Measurements from ENCODE around the gene DGKB. TPM values are rescaled to one million over a fixed set of nuclear protein-coding genes. Genes with fewer than 3 reads are reported as not detected.

Gene DGKB
- total RNA-seq, 1 experiment from 2014 or later = not detected

DNA sequence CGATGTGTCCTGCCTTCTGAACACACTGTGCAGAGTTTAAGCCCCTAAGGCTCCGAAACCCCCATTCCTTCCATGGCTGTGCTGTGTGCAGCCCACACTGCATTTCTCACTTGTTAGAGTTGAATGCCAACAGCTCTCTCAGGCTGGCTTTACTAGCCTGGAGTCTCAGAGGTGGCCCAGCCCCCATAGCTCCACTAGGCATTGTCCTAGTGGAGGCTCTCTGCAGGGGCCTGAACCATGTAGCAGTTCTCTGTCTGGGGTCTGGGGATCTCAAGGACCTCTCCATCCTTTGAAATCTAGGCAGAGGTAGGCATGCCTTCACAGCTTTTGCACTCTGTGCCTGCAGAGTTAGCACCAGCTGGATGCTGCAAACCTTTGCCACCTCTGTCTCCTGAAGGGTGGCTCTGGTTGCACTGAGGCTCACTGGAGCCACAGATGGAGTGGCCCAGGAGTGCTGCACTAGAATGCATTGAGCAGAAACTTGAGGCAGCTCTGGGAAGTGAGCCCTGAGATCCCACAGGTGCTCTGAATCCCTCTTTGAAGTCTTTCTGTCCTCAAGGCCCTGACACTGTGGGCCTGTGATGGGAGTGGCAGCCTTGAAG, 301.7 kb downstream of the DGKB start:
- Histone ChIP-seq H3K27ac (ENCODE audit: low read depth, low read length, poor library complexity, severe bottlenecking) (no peak overlapping the region), H3K27me3 (replicated peaks; ENCODE audit: insufficient read depth, low read depth, low read length, poor library complexity) (no peaks in the 10 kb centered on the region), H3K9me3 (ENCODE audit: low read depth, low read length, poor library complexity, severe bottlenecking) (no peaks in the 10 kb centered on the region), H3K4me1 (ENCODE audit: insufficient read depth, low read length, poor library complexity, severe bottlenecking) (no peaks in the 10 kb centered on the region), H3K4me3 (ENCODE audit: low read depth, low read length, poor library complexity, severe bottlenecking) (no peak overlapping the region), H3K36me3 (ENCODE audit: insufficient read depth, low read length, poor library complexity, severe bottlenecking) (no peaks in the 10 kb centered on the region)
- TF ChIP-seq CTCF (conservative IDR thresholded peaks at IDR 0.05; ENCODE audit: low read depth, low read length) = no peak
- TF ChIP-seq EZH2 (IDR thresholded peaks at IDR 0.05; ENCODE audit: borderline replicate concordance, low read depth, low read length, poor library complexity, severe bottlenecking) = no peak
- no peak for DNase-seq (ENCODE audit: low spot score)
- intact Hi-C loops (cut with micrococcal nuclease; ENCODE audit: unreplicated experiment) = no loop called here
- BruUV-seq (replicated peaks) = no TSS peak
- CTCF ChIA-PET = no interaction called here
- POLR2A ChIA-PET (ENCODE audit: low non-redundant PET) = no interaction called here

DNA sequence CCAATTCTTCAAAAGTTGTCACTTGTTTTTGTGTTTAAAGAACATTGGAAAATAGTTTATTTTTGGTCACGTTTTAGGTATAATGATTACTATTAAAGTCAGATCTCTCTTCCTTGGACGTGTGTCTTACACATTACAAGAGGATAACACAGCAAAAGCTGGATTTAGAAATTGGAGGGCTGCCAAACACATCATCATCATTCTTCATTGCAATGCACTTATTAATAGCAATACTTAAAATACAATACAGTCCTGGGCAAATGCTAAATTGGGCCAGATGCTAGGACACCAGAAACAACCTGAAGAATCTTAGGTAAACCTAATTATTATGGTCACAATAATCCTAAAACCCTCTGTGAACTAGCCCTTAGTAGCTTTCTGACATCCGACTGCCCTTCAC, 303.6 kb downstream of the DGKB start:
- no peaks in the 10 kb centered on the region for H3K36me3 ChIP-seq (ENCODE audit: insufficient read depth, low read length, poor library complexity, severe bottlenecking)
- ChIA-PET CTCF (no interaction called here), POLR2A (ENCODE audit: low non-redundant PET) (no interaction called here)
- intact Hi-C loops (cut with micrococcal nuclease; ENCODE audit: unreplicated experiment) = no loop called here
- H3K27me3 ChIP-seq (replicated peaks; ENCODE audit: insufficient read depth, low read depth, low read length, poor library complexity) = no peaks in the 10 kb centered on the region
- no peak overlapping the region for H3K4me3 ChIP-seq (ENCODE audit: low read depth, low read length, poor library complexity, severe bottlenecking)
- no peak for TF ChIP-seq EZH2 (IDR thresholded peaks at IDR 0.05; ENCODE audit: borderline replicate concordance, low read depth, low read length, poor library complexity, severe bottlenecking)
- TF ChIP-seq CTCF (conservative IDR thresholded peaks at IDR 0.05; ENCODE audit: low read depth, low read length) = no peak
- H3K4me1 ChIP-seq (ENCODE audit: insufficient read depth, low read length, poor library complexity, severe bottlenecking) = no peaks in the 10 kb centered on the region
- no TSS peak for BruUV-seq (replicated peaks)
- no peak overlapping the region for H3K27ac ChIP-seq (ENCODE audit: low read depth, low read length, poor library complexity, severe bottlenecking)
- DNase-seq (ENCODE audit: low spot score) = no peak
- H3K9me3 ChIP-seq (ENCODE audit: low read depth, low read length, poor library complexity, severe bottlenecking) = no peaks in the 10 kb centered on the region

DNA sequence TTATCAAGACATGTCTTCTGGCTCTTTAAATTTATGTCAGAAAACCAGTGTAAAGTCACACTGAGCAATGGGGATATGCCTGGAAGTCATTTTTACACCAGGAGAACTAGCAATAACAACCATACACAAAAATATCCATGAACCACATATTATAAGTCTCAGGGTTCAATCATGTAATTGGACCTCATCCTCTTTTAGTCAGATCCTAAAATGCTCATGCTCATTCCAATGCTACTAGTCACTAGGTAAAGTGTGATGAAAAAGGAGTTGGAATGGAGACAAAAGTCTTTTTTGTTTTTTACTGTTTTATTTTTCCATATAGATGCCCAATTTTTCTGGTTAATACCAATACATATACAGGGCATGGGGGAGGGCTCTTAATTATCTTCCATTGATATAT, 306.1 kb downstream of the DGKB start:
- H3K27ac ChIP-seq (ENCODE audit: low read depth, low read length, poor library complexity, severe bottlenecking) = no peak overlapping the region
- intact Hi-C loops (cut with micrococcal nuclease; ENCODE audit: unreplicated experiment) = no loop called here
- ChIA-PET POLR2A (ENCODE audit: low non-redundant PET) (no interaction called here), CTCF (no interaction called here)
- H3K36me3 ChIP-seq (ENCODE audit: insufficient read depth, low read length, poor library complexity, severe bottlenecking) = no peaks in the 10 kb centered on the region
- no peaks in the 10 kb centered on the region for H3K27me3 ChIP-seq (replicated peaks; ENCODE audit: insufficient read depth, low read depth, low read length, poor library complexity)
- no peak overlapping the region for H3K4me3 ChIP-seq (ENCODE audit: low read depth, low read length, poor library complexity, severe bottlenecking)
- no TSS peak for BruUV-seq (replicated peaks)
- H3K4me1 ChIP-seq (ENCODE audit: insufficient read depth, low read length, poor library complexity, severe bottlenecking) = no peaks in the 10 kb centered on the region
- no peak for DNase-seq (ENCODE audit: low spot score)
- no peaks in the 10 kb centered on the region for H3K9me3 ChIP-seq (ENCODE audit: low read depth, low read length, poor library complexity, severe bottlenecking)
- TF ChIP-seq EZH2 (IDR thresholded peaks at IDR 0.05; ENCODE audit: borderline replicate concordance, low read depth, low read length, poor library complexity, severe bottlenecking) (no peak), CTCF (conservative IDR thresholded peaks at IDR 0.05; ENCODE audit: low read depth, low read length) (no peak)
